SK-N-SH (cell line): ENCODE measurements around the gene GPC5. TPM values are rescaled to one million over a fixed set of nuclear protein-coding genes. Genes with fewer than 3 reads are reported as not detected.

Source experiments
- CTCF ChIA-PET: fragments of 300-600, 350-600 bp; formaldehyde crosslinking; extraction: SDS; loops from one replicate; lab custom pipeline; 2021; lab: Yijun Ruan, JAX
- POLR2A ChIA-PET: fragments of 350-600 bp; sonication (Branson Sonifier 250); formaldehyde crosslinking; extraction: SDS; loops from one replicate; lab custom pipeline; 2020; ENCODE audit warnings: antibody characterized with exemption, inconsistent platforms; lab: Yijun Ruan, JAX
- DNase-seq: peaks from one replicate; pipeline ENCODE4 v3.0.0; 2012
- H2AFZ ChIP-seq: fragments of 200-600 bp; sonication (generic); 2 replicates; pipeline ENCODE4 v1.8.1; 2016; ENCODE audit warnings: antibody characterized with exemption, mild to moderate bottlenecking, low read depth
- H3F3A ChIP-seq: fragments of 200-600 bp; sonication (generic); replicated peaks from 2 replicates; pipeline ENCODE3; 2016; ENCODE audit warnings: antibody characterized with exemption, mild to moderate bottlenecking; ENCODE audit not compliant: insufficient read depth
- H3K27ac ChIP-seq, 2 experiments: fragments of 200-500 bp in 1 of 2; fragments of 200-600 bp in 1 of 2; sonication (Bioruptor generic) in 1 of 2; sonication (generic), shearing (Covaris generic) in 1 of 2; 2 replicates each; pipeline versions ENCODE4 v1.5.1 to v1.6.1; 2014 to 2016; ENCODE audit warnings: low read depth in 2 of 2, inconsistent platforms in 1 of 2, low read length in 1 of 2, mild to moderate bottlenecking in 1 of 2, mixed read lengths in 1 of 2
- H3K27me3 ChIP-seq: fragments of 200-600 bp; sonication (generic), shearing (Covaris generic); 2 replicates; pipeline ENCODE4 v1.6.1; 2016; ENCODE audit warnings: mixed run types; ENCODE audit not compliant: insufficient read depth
- H3K36me3 ChIP-seq, 2 experiments: fragments of 200-500 bp in 1 of 2; fragments of 200-600 bp in 1 of 2; sonication (Bioruptor generic) in 1 of 2; sonication (generic) in 1 of 2; replicated peaks in 1 of 2; 2 replicates each; pipeline versions ENCODE3 to v1.5.1; 2014 to 2016; ENCODE audit warnings: low read length in 1 of 2, mild to moderate bottlenecking in 1 of 2; ENCODE audit not compliant: insufficient read depth in 2 of 2, control insufficient read depth in 1 of 2
- H3K4me1 ChIP-seq, 2 experiments: fragments of 200-500 bp in 1 of 2; fragments of 200-600 bp in 1 of 2; sonication (Bioruptor generic) in 1 of 2; sonication (generic), shearing (Covaris generic) in 1 of 2; 2 replicates each; pipeline versions ENCODE4 v1.5.1 to v1.6.1; 2014 to 2016; ENCODE audit warnings: low read depth in 1 of 2, low read length in 1 of 2, mixed run types in 1 of 2; ENCODE audit not compliant: insufficient read depth in 2 of 2, control insufficient read depth in 1 of 2
- H3K4me2 ChIP-seq: fragments of 200-600 bp; sonication (generic), shearing (Covaris generic); 2 replicates; pipeline ENCODE4 v1.6.1; 2017; ENCODE audit warnings: mixed run types
- H3K4me3 ChIP-seq, 2 experiments: fragments of 200-500 bp in 1 of 2; fragments of 200-600 bp in 1 of 2; sonication (Bioruptor generic) in 1 of 2; sonication (generic), shearing (Covaris generic) in 1 of 2; 2 replicates each; pipeline versions ENCODE4 v1.5.1 to v1.8.1; 2014 to 2016; ENCODE audit warnings: low read depth in 2 of 2, inconsistent platforms in 1 of 2, low read length in 1 of 2, mild to moderate bottlenecking in 1 of 2, mixed read lengths in 1 of 2, moderate library complexity in 1 of 2
- H3K79me2 ChIP-seq: fragments of 200-600 bp; sonication (generic); 2 replicates; pipeline ENCODE4 v1.8.1; 2017; ENCODE audit warnings: mild to moderate bottlenecking; ENCODE audit not compliant: insufficient read depth
- H3K9ac ChIP-seq: fragments of 200-600 bp; sonication (generic); 2 replicates; pipeline ENCODE4 v1.6.1; 2017; ENCODE audit warnings: mixed run types
- H3K9me2 ChIP-seq: fragments of 200-600 bp; sonication (generic); 2 replicates; pipeline ENCODE4 v1.6.1; 2017; ENCODE audit warnings: mixed run types
- H3K9me3 ChIP-seq: fragments of 200-600 bp; sonication (generic); 2 replicates; pipeline ENCODE4 v1.6.1; 2017; ENCODE audit warnings: mixed run types, mild to moderate bottlenecking, moderate library complexity
- H4K20me1 ChIP-seq: fragments of 200-600 bp; sonication (generic); 2 replicates; pipeline ENCODE4 v1.6.1; 2017; ENCODE audit warnings: mild to moderate bottlenecking, mixed run types; ENCODE audit not compliant: insufficient read depth
- CHD2 ChIP-seq: fragments of 150-350 bp; IDR thresholded peaks from 2 replicates; pipeline ENCODE4 v1.6.1; 2018; ENCODE audit warnings: low read length; ENCODE audit not compliant: partially characterized antibody
- EZH2phosphoT487 ChIP-seq: fragments of 200-600 bp; sonication (generic); IDR thresholded peaks from 2 replicates; pipeline ENCODE4 v1.6.1; 2017; ENCODE audit warnings: low read depth, mixed run types, mild to moderate bottlenecking, antibody characterized with exemption, moderate library complexity, borderline replicate concordance
- FOSL2 ChIP-seq: IDR thresholded peaks from 2 replicates; pipeline ENCODE4 v1.4.0; 2012; ENCODE audit warnings: low read depth, mild to moderate bottlenecking, moderate library complexity, borderline replicate concordance
- GABPA ChIP-seq: IDR thresholded peaks from 2 replicates; pipeline ENCODE4 v1.4.0; 2012; ENCODE audit warnings: low read depth, mild to moderate bottlenecking
- GATA2 ChIP-seq: sonication (generic); formaldehyde crosslinking; IDR thresholded peaks from 2 replicates; pipeline ENCODE4 v1.5.0; 2020; ENCODE audit warnings: mild to moderate bottlenecking, missing genetic modification reagents
- JUND ChIP-seq: IDR thresholded peaks from 2 replicates; pipeline ENCODE4 v1.4.0; 2012
- MAX ChIP-seq: IDR thresholded peaks from 2 replicates; pipeline ENCODE4 v1.4.0; 2012; ENCODE audit warnings: low read depth
- MXI1 ChIP-seq: IDR thresholded peaks from 2 replicates; pipeline ENCODE4 v1.6.1; 2012; ENCODE audit warnings: mild to moderate bottlenecking, low read depth, low read length, improper control_type of control experiment
- RCOR1 ChIP-seq: fragments of 150-350 bp; IDR thresholded peaks from 2 replicates; pipeline ENCODE4 v1.6.1; 2017; ENCODE audit warnings: antibody characterized with exemption, low read length
- RFX5 ChIP-seq: IDR thresholded peaks from 2 replicates; pipeline ENCODE4 v1.6.1; 2012; ENCODE audit warnings: mild to moderate bottlenecking, improper control_type of control experiment, low read length
- SIN3A ChIP-seq: IDR thresholded peaks from 2 replicates; pipeline ENCODE4 v1.6.1; 2012; ENCODE audit warnings: low read depth, mild to moderate bottlenecking, low read length, moderate library complexity, borderline replicate concordance
- TAF1 ChIP-seq: IDR thresholded peaks from 2 replicates; pipeline ENCODE4 v1.6.1; 2012; ENCODE audit warnings: low read depth, mild to moderate bottlenecking, low read length, moderate library complexity, borderline replicate concordance
- TEAD4 ChIP-seq: IDR thresholded peaks from 2 replicates; pipeline ENCODE4 v1.4.0; 2012; ENCODE audit warnings: mild to moderate bottlenecking, borderline replicate concordance; ENCODE audit not compliant: insufficient read depth
- USF2 ChIP-seq: fragments of 150-350 bp; IDR thresholded peaks from 2 replicates; pipeline ENCODE4 v1.6.1; 2017; ENCODE audit warnings: antibody characterized with exemption, low read length, low read depth, borderline replicate concordance
- YY1 ChIP-seq: IDR thresholded peaks from 2 replicates; pipeline ENCODE4 v1.4.0; 2012; ENCODE audit warnings: low read depth, mild to moderate bottlenecking
- WGBS: methylation state at CpG from one replicate; pipeline ENCODE4 v1.1.6; 2017; ENCODE audit warnings: low lambda C conversion rate; 5-methylcytosine and 5-hydroxymethylcytosine counted together
- polyA plus RNA-seq, 3 experiments: library from polyadenylated mRNA; depleted of rRNA; stranded (reverse); fragments of >200 nt; gene quantifications; 2 replicates each; pipeline ENCODE4 v1.2.3, GENCODE V29; 2012
- TF ChIP-seq, protein P1 (sequence below): IDR thresholded peaks from 2 replicates; pipeline ENCODE4 v1.4.0; 2012; ENCODE audit warnings: low read depth, borderline replicate concordance
- TF ChIP-seq, protein P2 (sequence below): fragments of 200-600 bp; sonication (generic); IDR thresholded peaks from 2 replicates; pipeline ENCODE4 v1.6.1; 2017; ENCODE audit warnings: antibody characterized with exemption, mild to moderate bottlenecking, moderate library complexity

The GPC5 gene
- polyA plus RNA-seq, 1 of the 3 experiments (the other 2 are of a cell fraction) = 0.03 TPM

- CTCF ChIA-PET = no interaction called here
Measured at GRCh38 chr13:91690944-91691343, 292.5 kb downstream of the GPC5 start.

DNA sequence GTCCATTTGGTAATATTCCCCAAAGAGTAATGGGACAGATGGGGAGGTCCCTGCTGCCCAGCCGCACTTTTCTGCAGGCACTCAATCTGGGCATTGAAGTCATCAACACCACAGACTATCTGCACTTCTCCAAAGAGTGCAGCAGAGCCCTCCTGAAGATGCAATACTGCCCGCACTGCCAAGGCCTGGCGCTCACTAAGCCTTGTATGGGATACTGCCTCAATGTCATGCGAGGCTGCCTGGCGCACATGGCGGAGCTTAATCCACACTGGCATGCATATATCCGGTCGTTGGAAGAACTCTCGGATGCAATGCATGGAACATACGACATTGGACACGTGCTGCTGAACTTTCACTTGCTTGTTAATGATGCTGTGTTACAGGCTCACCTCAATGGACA, 295.0 kb downstream of the GPC5 start:
- TF ChIP-seq MXI1 (no peak), TEAD4 (no peak), FOSL2 (no peak), YY1 (no peak), JUND (no peak), EZH2phosphoT487 (no peak), GATA2 (CRISPR knock-in tag) (no peak), USF2 (no peak)
- TF ChIP-seq, protein P1, sequence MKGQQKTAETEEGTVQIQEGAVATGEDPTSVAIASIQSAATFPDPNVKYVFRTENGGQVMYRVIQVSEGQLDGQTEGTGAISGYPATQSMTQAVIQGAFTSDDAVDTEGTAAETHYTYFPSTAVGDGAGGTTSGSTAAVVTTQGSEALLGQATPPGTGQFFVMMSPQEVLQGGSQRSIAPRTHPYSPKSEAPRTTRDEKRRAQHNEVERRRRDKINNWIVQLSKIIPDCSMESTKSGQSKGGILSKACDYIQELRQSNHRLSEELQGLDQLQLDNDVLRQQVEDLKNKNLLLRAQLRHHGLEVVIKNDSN = no peak
- H3K4me1 ChIP-seq = no peaks in the 10 kb centered on the region
- no peak overlapping the region for H3K4me2 ChIP-seq
- H3K36me3 ChIP-seq = no peaks in the 10 kb centered on the region
- H3F3A ChIP-seq = no peaks in the 10 kb centered on the region
- no peaks in the 10 kb centered on the region for H3K9me3 ChIP-seq
- no peaks in the 10 kb centered on the region for H3K9me2 ChIP-seq
- POLR2A ChIA-PET = no interaction called here
- no peak overlapping the region for H3K27ac ChIP-seq
- no peak overlapping the region for H3K9ac ChIP-seq
- H3K4me3 ChIP-seq = no peak overlapping the region
- H3K27me3 ChIP-seq = no peaks in the 10 kb centered on the region
- 85% methylated on average over 7 of the region's 11 CpGs for WGBS
- no peak for DNase-seq
- H2AFZ ChIP-seq = no peak overlapping the region
- H3K79me2 ChIP-seq = no peaks in the 10 kb centered on the region
- no peaks in the 10 kb centered on the region for H4K20me1 ChIP-seq
- CTCF ChIA-PET = no interaction called here

More at GRCh38 chr13:91690944-91691343, 292.5 kb downstream of the GPC5 start:
- Histone ChIP-seq H3K4me1 (no peaks in the 10 kb centered on the region; a peak in 1 of 4 replicates), H3K9me3 (no peaks in the 10 kb centered on the region), H3K27ac (no peak overlapping the region), H4K20me1 (no peaks in the 10 kb centered on the region), H3K36me3 (no peaks in the 10 kb centered on the region), H3K4me3 (no peak overlapping the region), H2AFZ (no peak overlapping the region), H3K9ac (no peak overlapping the region), H3K27me3 (no peaks in the 10 kb centered on the region), H3K79me2 (no peaks in the 10 kb centered on the region), H3K9me2 (no peaks in the 10 kb centered on the region), H3F3A (no peaks in the 10 kb centered on the region), H3K4me2 (no peak overlapping the region)
- WGBS = 57% methylated on average over 6 of the region's 6 CpGs
- POLR2A ChIA-PET = no interaction called here
- TF ChIP-seq RFX5 (no peak), SIN3A (no peak), FOSL2 (no peak), MAX (no peak), YY1 (no peak), GABPA (no peak), EZH2phosphoT487 (no peak), TAF1 (no peak), CHD2 (no peak), RCOR1 (no peak)
- TF ChIP-seq, protein P2, sequence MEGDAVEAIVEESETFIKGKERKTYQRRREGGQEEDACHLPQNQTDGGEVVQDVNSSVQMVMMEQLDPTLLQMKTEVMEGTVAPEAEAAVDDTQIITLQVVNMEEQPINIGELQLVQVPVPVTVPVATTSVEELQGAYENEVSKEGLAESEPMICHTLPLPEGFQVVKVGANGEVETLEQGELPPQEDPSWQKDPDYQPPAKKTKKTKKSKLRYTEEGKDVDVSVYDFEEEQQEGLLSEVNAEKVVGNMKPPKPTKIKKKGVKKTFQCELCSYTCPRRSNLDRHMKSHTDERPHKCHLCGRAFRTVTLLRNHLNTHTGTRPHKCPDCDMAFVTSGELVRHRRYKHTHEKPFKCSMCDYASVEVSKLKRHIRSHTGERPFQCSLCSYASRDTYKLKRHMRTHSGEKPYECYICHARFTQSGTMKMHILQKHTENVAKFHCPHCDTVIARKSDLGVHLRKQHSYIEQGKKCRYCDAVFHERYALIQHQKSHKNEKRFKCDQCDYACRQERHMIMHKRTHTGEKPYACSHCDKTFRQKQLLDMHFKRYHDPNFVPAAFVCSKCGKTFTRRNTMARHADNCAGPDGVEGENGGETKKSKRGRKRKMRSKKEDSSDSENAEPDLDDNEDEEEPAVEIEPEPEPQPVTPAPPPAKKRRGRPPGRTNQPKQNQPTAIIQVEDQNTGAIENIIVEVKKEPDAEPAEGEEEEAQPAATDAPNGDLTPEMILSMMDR = no peak
- TF ChIP-seq, all 33 proteins: peak for 0
- no peak for DNase-seq
